ENCODE measurements around the gene KIF21A.

KIF21A gene

GRCh38 chr12:39420043-39420442 lies 22.9 kb downstream of the KIF21A start:
- ChIA-PET CTCF (no interaction called here), POLR2A (interaction anchor here (0.7 kb wide), 1 partner anchor 35 kb away, joined by 5 read pairs; no protein-coding TSS in a partner anchor)
- no peak for DNase-seq (ENCODE audit: extremely low spot score)
- no peak for TF ChIP-seq CTCF (IDR thresholded peaks at IDR 0.05; ENCODE audit: control extremely low read depth, extremely low read depth, low read depth, missing control alignments)

- TF ChIP-seq CTCF (IDR thresholded peaks at IDR 0.05; ENCODE audit: control extremely low read depth, extremely low read depth, low read depth, missing control alignments): no peak
- ChIA-PET CTCF (no interaction called here), POLR2A (no interaction called here)
- no peak for DNase-seq (ENCODE audit: extremely low spot score)
Observed at GRCh38 chr12:39419471-39419870, 23.4 kb downstream of the KIF21A start.

- no peak for TF ChIP-seq CTCF (IDR thresholded peaks at IDR 0.05; ENCODE audit: control extremely low read depth, extremely low read depth, low read depth, missing control alignments)
- POLR2A ChIA-PET: no interaction called here
- CTCF ChIA-PET: interaction anchor here (1.2 to 2.2 kb wide), 2 partner anchors 14 to 20 kb away, joined by 5 to 6 read pairs; no protein-coding TSS in a partner anchor
Observed at GRCh38 chr12:39417916-39418315, 25.0 kb downstream of the KIF21A start.

GRCh38 chr12:39413836-39414771 lies 28.8 kb downstream of the KIF21A start:
- ChIA-PET POLR2A (no interaction called here), CTCF (interaction anchor here (0.6 to 1.4 kb wide), 4 partner anchors 10 to 36 kb away, joined by 3 to 4 read pairs (median 3); no protein-coding TSS in a partner anchor)
- TF ChIP-seq CTCF (IDR thresholded peaks at IDR 0.05; ENCODE audit: control extremely low read depth, extremely low read depth, low read depth, missing control alignments): no peak
- DNase-seq (ENCODE audit: extremely low spot score): no peak

More at GRCh38 chr12:39417916-39418315, 25.0 kb downstream of the KIF21A start:
- no peak for DNase-seq (ENCODE audit: extremely low spot score)

GRCh38 chr12:39412210-39412609 lies 30.7 kb downstream of the KIF21A start:
- POLR2A ChIA-PET: no interaction called here
- CTCF ChIA-PET: interaction anchor here (1.1 to 1.2 kb wide), 2 partner anchors 15 to 201 kb away, joined by 3 read pairs; no protein-coding TSS in a partner anchor
- no peak for DNase-seq (ENCODE audit: extremely low spot score)
- no peak for TF ChIP-seq CTCF (IDR thresholded peaks at IDR 0.05; ENCODE audit: control extremely low read depth, extremely low read depth, low read depth, missing control alignments)

- POLR2A ChIA-PET: no interaction called here
Observed at GRCh38 chr12:39406262-39406661, 36.7 kb downstream of the KIF21A start.

More at GRCh38 chr12:39406262-39406661, 36.7 kb downstream of the KIF21A start:
- no peak for DNase-seq (ENCODE audit: extremely low spot score)
- CTCF ChIA-PET: interaction anchor here (1.1 to 1.6 kb wide), 6 partner anchors 9 to 214 kb away, joined by 3 to 8 read pairs (median 4); no protein-coding TSS in a partner anchor
- TF ChIP-seq CTCF (IDR thresholded peaks at IDR 0.05; ENCODE audit: control extremely low read depth, extremely low read depth, low read depth, missing control alignments): no peak
